Right lobe of liver (tissue), 6 donors: Measurements from ENCODE around the gene RIMBP2. TPM values are rescaled to one million over a fixed set of nuclear protein-coding genes. Genes with fewer than 3 reads are reported as not detected.

ENCODE experiments used
- ATAC-seq, 4 donors: fragments of 200-7000 bp; cut with Tn5 transposase; one replicate each; pipeline ENCODE4 v1.9.1; 2020; ENCODE audit warnings: mild to moderate bottlenecking in 4 of 4, moderate library complexity in 4 of 4
- DNase-seq, 3 donors: peaks; one replicate each; pipeline ENCODE4 v3.0.0-alpha.2; 2020
- H3K27ac ChIP-seq, 3 donors: fragments of 200-600 bp; one replicate each; pipeline ENCODE4 v1.8.0; 2022
- H3K27me3 ChIP-seq, 2 donors: fragments of 200-600 bp; one replicate each; pipeline ENCODE4 v1.8.0; 2022
- H3K36me3 ChIP-seq, 4 donors: fragments of 200-600 bp; sonication (generic) in 1 of 4; one replicate each; pipeline versions ENCODE4 v1.5.1 to v1.8.0; 2017 to 2022; ENCODE audit warnings: control low read depth in 1 of 4
- H3K4me1 ChIP-seq, 4 donors: fragments of 200-600 bp; sonication (generic) in 1 of 4; one replicate each; pipeline versions ENCODE4 v1.5.1 to v1.8.0; 2017 to 2022; ENCODE audit warnings: control low read depth in 1 of 4
- H3K4me3 ChIP-seq, 3 donors: fragments of 200-600 bp; one replicate each; pipeline ENCODE4 v1.8.0; 2022
- H3K9me3 ChIP-seq, 4 donors: fragments of 200-600 bp; sonication (generic) in 1 of 4; one replicate each; pipeline versions ENCODE4 v1.5.1 to v1.8.0; 2017 to 2022; ENCODE audit warnings: control low read depth in 1 of 4
- CTCF ChIP-seq, 4 donors: fragments of 200-600 bp in 3 of 4; fragments of 450-650 bp in 1 of 4; IDR thresholded peaks; one replicate each; pipeline versions ENCODE4 v1.5.1 to v1.8.0; 2016 to 2022; ENCODE audit warnings: antibody characterized with exemption in 4 of 4, mild to moderate bottlenecking in 2 of 4
- POLR2A ChIP-seq: fragments of 450-650 bp; IDR thresholded peaks from one replicate; pipeline ENCODE4 v1.6.1; 2017; ENCODE audit warnings: antibody characterized with exemption, mild to moderate bottlenecking
- WGBS: methylation state at CpG from one replicate; pipeline ENCODE4 v1.1.6; 2018; ENCODE audit warnings: low coverage, low lambda C conversion rate; ENCODE audit not compliant: insufficient coverage; ENCODE audit errors: missing lambda C conversion rate; 5-methylcytosine and 5-hydroxymethylcytosine counted together
- intact Hi-C, 2 donors: fragments of 100-400 bp; cut with DNase I; formaldehyde crosslinking; loops; one replicate each; pipeline versions ENCODE4 v1.11.2 to v1.14.1; 2022
- total RNA-seq, 6 experiments: library from RNA; depleted of rRNA in 2 of 6; stranded (reverse); fragments of >200 nt in 2 of 6; fragmentation: NEBNext Ultra II Directional in 3 of 6; extraction: Animal tissue kit (Norgen Biotek cat#: 25700) in 3 of 6; gene quantifications; one replicate each; pipeline versions ENCODE4 v1.1.0 to v1.2.4, GENCODE V29; 2016 to 2023
- donor health status: DM: no; HTN: yes; CAD: no.
- donor health status: DM: no; HTN: no; CAD: no.
- donor health status: DM: no; HTN: no; CAD: no.
- donor health status: DM: no; HTN: yes; CAD: no.
- donor health status: DM: no; HTN: yes; CAD: no.

RIMBP2 gene
- total RNA-seq, 6 experiments from 2014 or later: 0.04 to 0.19 TPM; not detected in 4

GRCh38 chr12:130540376-130540775, 175.7 kb downstream of the RIMBP2 start:
- no peak for TF ChIP-seq CTCF (IDR thresholded peaks at IDR 0.05)
- no peak for TF ChIP-seq POLR2A
- no peak for ATAC-seq
- no peak overlapping the region for H3K4me3 ChIP-seq

GRCh38 chr12:130538343-130539095, 177.6 kb downstream of the RIMBP2 start:
- no peak overlapping the region for H3K27ac ChIP-seq
- 49% methylated on average over 11 of the region's 17 CpGs for WGBS

More at GRCh38 chr12:130540376-130540775, 175.7 kb downstream of the RIMBP2 start:
- WGBS: 42% methylated on average over 5 of the region's 6 CpGs
- intact Hi-C loops: no loop called here
- H3K4me1 ChIP-seq: no peaks in the 10 kb centered on the region
- no peaks in the 10 kb centered on the region for H3K36me3 ChIP-seq
- no peaks in the 10 kb centered on the region for H3K9me3 ChIP-seq
- DNase-seq: no peak
- no peak overlapping the region for H3K27ac ChIP-seq
- no peaks in the 10 kb centered on the region for H3K27me3 ChIP-seq

GRCh38 chr12:130537655-130538054, 178.4 kb downstream of the RIMBP2 start:
- TF ChIP-seq CTCF (IDR thresholded peaks at IDR 0.05) (no peak), POLR2A (no peak)
- no peak for ATAC-seq
- Histone ChIP-seq H3K27ac (no peak overlapping the region), H3K36me3 (no peaks in the 10 kb centered on the region), H3K4me3 (no peak overlapping the region), H3K9me3 (no peaks in the 10 kb centered on the region), H3K4me1 (no peaks in the 10 kb centered on the region), H3K27me3 (no peaks in the 10 kb centered on the region)
- DNase-seq: no peak
- intact Hi-C loops: no loop called here
- WGBS: 69% methylated on average over 2 of the region's 3 CpGs

More at GRCh38 chr12:130538343-130539095, 177.6 kb downstream of the RIMBP2 start:
- H3K4me1 ChIP-seq: no peaks in the 10 kb centered on the region
- H3K9me3 ChIP-seq: no peaks in the 10 kb centered on the region
- DNase-seq (no peak), ATAC-seq (no peak)
- intact Hi-C loops: no loop called here
- no peaks in the 10 kb centered on the region for H3K27me3 ChIP-seq
- H3K36me3 ChIP-seq: no peaks in the 10 kb centered on the region
- H3K4me3 ChIP-seq: no peak overlapping the region
- no peak for TF ChIP-seq CTCF (IDR thresholded peaks at IDR 0.05)
- no peak for TF ChIP-seq POLR2A

GRCh38 chr12:130537051-130537450, 179.0 kb downstream of the RIMBP2 start:
- no peak overlapping the region for H3K27ac ChIP-seq
- no peaks in the 10 kb centered on the region for H3K27me3 ChIP-seq
- no peaks in the 10 kb centered on the region for H3K9me3 ChIP-seq
- H3K4me1 ChIP-seq: no peaks in the 10 kb centered on the region
- intact Hi-C loops: no loop called here
- ATAC-seq (no peak), DNase-seq (no peak)
- WGBS: 57% methylated on average over 6 of the region's 6 CpGs
- H3K4me3 ChIP-seq: no peak overlapping the region
- H3K36me3 ChIP-seq: no peaks in the 10 kb centered on the region
- no peak for TF ChIP-seq CTCF (IDR thresholded peaks at IDR 0.05)
- no peak for TF ChIP-seq POLR2A
